ENCODE data around the gene ARHGAP10. TPM values are rescaled to one million over a fixed set of nuclear protein-coding genes. Genes with fewer than 3 reads are reported as not detected.

Gene ARHGAP10
- total RNA-seq, 3 donors from 2014 or later (not counting 1 experiment from before 2014, with no cell fraction given), result 13.9 to 28.7 (median 23.2) TPM

- no peaks in the 10 kb centered on the region for H3K4me1 ChIP-seq (ENCODE audit: control insufficient read depth, insufficient read depth, low read length)
- no peak overlapping the region for H3K4me3 Mint-ChIP-seq
- no peaks in the 10 kb centered on the region for H3K4me1 Mint-ChIP-seq
- WGBS (ENCODE audit: insufficient coverage), result 95% methylated on average over 4 of the region's 4 CpGs
- TF ChIP-seq CTCF (IDR thresholded peaks at IDR 0.05), result no peak
- H3K4me3 ChIP-seq (ENCODE audit: low read length), result no peak overlapping the region
- ATAC-seq, result no peak
- intact Hi-C loops (cut with micrococcal nuclease), result no loop called here
- H3K9me3 ChIP-seq (ENCODE audit: control insufficient read depth, insufficient read depth, low read length), result no peaks in the 10 kb centered on the region
- H3K9me3 Mint-ChIP-seq, result no peaks in the 10 kb centered on the region
- H3K27me3 ChIP-seq (ENCODE audit: control insufficient read depth, insufficient read depth, low read length), result no peaks in the 10 kb centered on the region
- no peak for DNase-seq
- H3K36me3 Mint-ChIP-seq, result no peaks in the 10 kb centered on the region
- H3K27me3 Mint-ChIP-seq (ENCODE audit: low read depth in 2 of 2), result peaks cover 0 to 7% of the 10 kb centered on the region in 2 donors
- H3K36me3 ChIP-seq (ENCODE audit: control insufficient read depth, insufficient read depth, low read length), result no peaks in the 10 kb centered on the region
- H3K27ac ChIP-seq (ENCODE audit: low read length), result no peak overlapping the region
- H3K27ac Mint-ChIP-seq, result no peak overlapping the region
These were observed 385.1 kb downstream of the ARHGAP10 start for GRCh38 chr4:148116969-148117368.

GRCh38 chr4:148118179-148118578, 386.3 kb downstream of the ARHGAP10 start:
- H3K27me3 ChIP-seq (ENCODE audit: control insufficient read depth, insufficient read depth, low read length), result no peaks in the 10 kb centered on the region
- DNase-seq (no peak), ATAC-seq (no peak)
- no peaks in the 10 kb centered on the region for H3K4me1 ChIP-seq (ENCODE audit: control insufficient read depth, insufficient read depth, low read length)
- H3K27me3 Mint-ChIP-seq (ENCODE audit: low read depth in 2 of 2), result peaks cover 0 to 7% of the 10 kb centered on the region in 2 donors
- no peak overlapping the region for H3K27ac Mint-ChIP-seq
- H3K36me3 ChIP-seq (ENCODE audit: control insufficient read depth, insufficient read depth, low read length), result no peaks in the 10 kb centered on the region
- TF ChIP-seq CTCF (IDR thresholded peaks at IDR 0.05), result no peak
- H3K9me3 ChIP-seq (ENCODE audit: control insufficient read depth, insufficient read depth, low read length), result peaks cover 1% of the 10 kb centered on the region
- no peak overlapping the region for H3K4me3 Mint-ChIP-seq
- peaks cover under 1% of the 10 kb centered on the region for H3K36me3 Mint-ChIP-seq
- 87% methylated on average over 4 of the region's 4 CpGs for WGBS (ENCODE audit: insufficient coverage)
- H3K4me3 ChIP-seq (ENCODE audit: low read length), result no peak overlapping the region
- intact Hi-C loops (cut with micrococcal nuclease), result no loop called here
- H3K4me1 Mint-ChIP-seq, result no peaks in the 10 kb centered on the region
- H3K27ac ChIP-seq (ENCODE audit: low read length), result no peak overlapping the region
- peaks cover 3 to 6% of the 10 kb centered on the region in 2 donors for H3K9me3 Mint-ChIP-seq

GRCh38 chr4:148118633-148119032, 386.7 kb downstream of the ARHGAP10 start:
- no peak for DNase-seq

More at GRCh38 chr4:148118633-148119032, 386.7 kb downstream of the ARHGAP10 start:
- WGBS (ENCODE audit: insufficient coverage), result 80% methylated on average over 3 of the region's 3 CpGs
- Histone ChIP-seq H3K4me1 (ENCODE audit: control insufficient read depth, insufficient read depth, low read length) (no peaks in the 10 kb centered on the region), H3K27ac (ENCODE audit: low read length) (no peak overlapping the region), H3K27me3 (ENCODE audit: control insufficient read depth, insufficient read depth, low read length) (no peaks in the 10 kb centered on the region), H3K4me3 (ENCODE audit: low read length) (no peak overlapping the region), H3K9me3 (ENCODE audit: control insufficient read depth, insufficient read depth, low read length) (peaks cover 6% of the 10 kb centered on the region), H3K36me3 (ENCODE audit: control insufficient read depth, insufficient read depth, low read length) (no peaks in the 10 kb centered on the region)
- peaks cover 0 to 7% of the 10 kb centered on the region in 2 donors for H3K27me3 Mint-ChIP-seq (ENCODE audit: low read depth in 2 of 2)
- intact Hi-C loops (cut with micrococcal nuclease), result no loop called here
- no peaks in the 10 kb centered on the region for H3K4me1 Mint-ChIP-seq
- H3K4me3 Mint-ChIP-seq, result no peak overlapping the region
- H3K9me3 Mint-ChIP-seq, result peaks cover 6 to 10% of the 10 kb centered on the region in 2 donors
- no peak overlapping the region for H3K27ac Mint-ChIP-seq
- peaks cover 5% of the 10 kb centered on the region for H3K36me3 Mint-ChIP-seq
- no peak for TF ChIP-seq CTCF (IDR thresholded peaks at IDR 0.05)
- ATAC-seq, result no peak
